ENCODE data around the gene CLDND2. TPM values are rescaled to one million over a fixed set of nuclear protein-coding genes. Genes with fewer than 3 reads are reported as not detected.

CLDND2 gene
- total RNA-seq, 1 experiment from 2014 or later = 1.8 TPM

DNA sequence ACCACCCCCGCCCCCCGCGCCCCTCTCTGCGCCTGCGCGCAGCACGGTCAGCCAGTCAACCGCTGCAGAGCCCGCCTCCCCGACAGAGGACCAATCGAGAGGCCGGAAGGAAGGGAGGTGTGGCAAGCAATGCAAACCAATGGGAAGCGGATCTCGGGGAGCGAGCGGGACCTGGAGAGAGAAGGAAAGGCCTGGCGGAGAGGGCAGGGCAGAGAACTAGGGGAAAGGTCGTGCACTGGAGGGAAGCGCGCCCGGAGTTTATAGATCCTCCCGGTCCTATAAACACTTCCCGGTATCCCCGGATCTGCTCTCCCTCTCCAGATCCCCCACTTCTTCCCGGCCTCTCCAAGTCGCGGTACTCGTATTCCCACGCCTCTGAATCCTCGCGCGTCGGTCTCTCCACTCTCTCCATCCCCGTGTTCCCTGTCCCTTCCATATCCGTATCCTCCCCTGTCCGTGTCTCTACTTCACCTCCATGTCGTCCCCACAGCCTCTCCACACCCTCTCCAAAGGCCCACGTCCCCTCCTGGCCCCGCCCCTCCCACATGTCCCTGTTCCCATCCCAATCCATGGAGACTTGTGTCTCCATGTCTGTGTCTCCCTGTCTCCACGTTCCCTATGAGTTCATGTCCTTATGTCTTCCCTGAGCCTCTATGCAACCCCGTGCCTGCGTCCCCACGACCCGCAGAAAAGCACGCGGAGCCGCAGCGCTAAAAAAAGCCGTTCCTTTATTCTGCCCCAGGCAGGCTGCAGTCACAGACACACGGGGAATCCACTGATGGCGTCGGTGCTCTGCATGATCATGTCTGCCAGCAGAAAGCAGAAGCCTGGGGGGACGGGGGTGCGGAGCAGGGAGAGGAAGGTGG is 2.2 kb downstream of the CLDND2 start:
- Histone ChIP-seq H4K20me1 (ENCODE audit: insufficient read depth) (no peaks in the 10 kb centered on the region), H3K79me2 (ENCODE audit: insufficient read depth, low read length) (peaks cover 44% of the 10 kb centered on the region), H2AFZ (ENCODE audit: low read depth, low read length, poor library complexity, severe bottlenecking) (no peak overlapping the region), H3K27ac (ENCODE audit: low read depth, low read length) (peak overlapping the region; percentile 84), H3K4me2 (ENCODE audit: low read length) (peak overlapping the region; percentile 88), H3K9me2 (ENCODE audit: insufficient read depth) (no peaks in the 10 kb centered on the region), H3K9me3 (ENCODE audit: control insufficient read depth in 1 of 2, insufficient read depth in 1 of 2, low read depth in 1 of 2, low read length in 2 of 2) (no peaks in the 10 kb centered on the region), H3K36me3 (ENCODE audit: control insufficient read depth in 1 of 2, insufficient read depth in 2 of 2, low read length in 2 of 2) (no peaks in the 10 kb centered on the region), H3K4me3 (replicated peaks in 1 of 2; ENCODE audit: low read depth in 1 of 2, low read length in 2 of 2) (peak overlapping the region; percentile 78 to 94), H3K4me1 (ENCODE audit: control insufficient read depth in 1 of 2, insufficient read depth in 2 of 2, low read length in 2 of 2) (peaks cover 38 to 54% of the 10 kb centered on the region in 2 experiments), H3K9ac (ENCODE audit: low read length) (peak overlapping the region; percentile 96), H3K27me3 (ENCODE audit: insufficient read depth, low read length) (no peaks in the 10 kb centered on the region)
- ChIA-PET POLR2A (interaction anchor here (1.4 to 1.5 kb wide), 2 partner anchors 27 to 29 kb away, joined by 7 to 12 read pairs; no protein-coding TSS in a partner anchor), CTCF (interaction anchor here (1.1 kb wide), 1 partner anchor 31 kb away, joined by 3 read pairs; no protein-coding TSS in a partner anchor), RAD21 (ENCODE audit: low non-redundant PET in 1 of 2, low total read pairs in 2 of 2, uncharacterized antibody in 2 of 2, unreplicated experiment in 2 of 2) (interaction anchor here in 1 of 2 experiments (1.0 kb wide), 1 partner anchor 27 kb away, joined by 4 read pairs; no protein-coding TSS in a partner anchor)
- DNase-seq (ENCODE audit: low read depth, low spot score) = peak; percentile 95
- intact Hi-C loops (cut with micrococcal nuclease) = loop anchor here (1.0 kb wide), 2 partner anchors 27 to 28 kb away; no protein-coding TSS in a partner anchor
- ATAC-seq = peak; percentile 71
- BruUV-seq (replicated peaks) = TSS peak; percentile 63
- peak; percentile 60 for TF ChIP-seq SIN3A (IDR thresholded peaks at IDR 0.05; ENCODE audit: low read depth)
- no peak for TF ChIP-seq RAD21 (IDR thresholded peaks at IDR 0.05; ENCODE audit: low read depth)
- peak; percentile 86 for TF ChIP-seq POLR2AphosphoS5 (IDR thresholded peaks at IDR 0.05; ENCODE audit: low read depth, low read length)
- TF ChIP-seq, protein P1, sequence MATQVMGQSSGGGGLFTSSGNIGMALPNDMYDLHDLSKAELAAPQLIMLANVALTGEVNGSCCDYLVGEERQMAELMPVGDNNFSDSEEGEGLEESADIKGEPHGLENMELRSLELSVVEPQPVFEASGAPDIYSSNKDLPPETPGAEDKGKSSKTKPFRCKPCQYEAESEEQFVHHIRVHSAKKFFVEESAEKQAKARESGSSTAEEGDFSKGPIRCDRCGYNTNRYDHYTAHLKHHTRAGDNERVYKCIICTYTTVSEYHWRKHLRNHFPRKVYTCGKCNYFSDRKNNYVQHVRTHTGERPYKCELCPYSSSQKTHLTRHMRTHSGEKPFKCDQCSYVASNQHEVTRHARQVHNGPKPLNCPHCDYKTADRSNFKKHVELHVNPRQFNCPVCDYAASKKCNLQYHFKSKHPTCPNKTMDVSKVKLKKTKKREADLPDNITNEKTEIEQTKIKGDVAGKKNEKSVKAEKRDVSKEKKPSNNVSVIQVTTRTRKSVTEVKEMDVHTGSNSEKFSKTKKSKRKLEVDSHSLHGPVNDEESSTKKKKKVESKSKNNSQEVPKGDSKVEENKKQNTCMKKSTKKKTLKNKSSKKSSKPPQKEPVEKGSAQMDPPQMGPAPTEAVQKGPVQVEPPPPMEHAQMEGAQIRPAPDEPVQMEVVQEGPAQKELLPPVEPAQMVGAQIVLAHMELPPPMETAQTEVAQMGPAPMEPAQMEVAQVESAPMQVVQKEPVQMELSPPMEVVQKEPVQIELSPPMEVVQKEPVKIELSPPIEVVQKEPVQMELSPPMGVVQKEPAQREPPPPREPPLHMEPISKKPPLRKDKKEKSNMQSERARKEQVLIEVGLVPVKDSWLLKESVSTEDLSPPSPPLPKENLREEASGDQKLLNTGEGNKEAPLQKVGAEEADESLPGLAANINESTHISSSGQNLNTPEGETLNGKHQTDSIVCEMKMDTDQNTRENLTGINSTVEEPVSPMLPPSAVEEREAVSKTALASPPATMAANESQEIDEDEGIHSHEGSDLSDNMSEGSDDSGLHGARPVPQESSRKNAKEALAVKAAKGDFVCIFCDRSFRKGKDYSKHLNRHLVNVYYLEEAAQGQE (IDR thresholded peaks at IDR 0.05; ENCODE audit: low read depth) = no peak
- TF ChIP-seq FOSL1 (IDR thresholded peaks at IDR 0.05; ENCODE audit: low read depth) = no peak
- TF ChIP-seq, protein P2, sequence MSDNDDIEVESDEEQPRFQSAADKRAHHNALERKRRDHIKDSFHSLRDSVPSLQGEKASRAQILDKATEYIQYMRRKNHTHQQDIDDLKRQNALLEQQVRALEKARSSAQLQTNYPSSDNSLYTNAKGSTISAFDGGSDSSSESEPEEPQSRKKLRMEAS (IDR thresholded peaks at IDR 0.05) = peak; percentile 35; the same call in 1 of the 2 replicates
- TF ChIP-seq POLR2A (IDR thresholded peaks at IDR 0.05; ENCODE audit: borderline replicate concordance, extremely low read depth, insufficient read depth, insufficient read length) = peak; percentile 91
- peak; percentile 62 for TF ChIP-seq SP1 (IDR thresholded peaks at IDR 0.05; ENCODE audit: low read depth)
